ENCODE measurements around the gene MXD3.

DNA sequence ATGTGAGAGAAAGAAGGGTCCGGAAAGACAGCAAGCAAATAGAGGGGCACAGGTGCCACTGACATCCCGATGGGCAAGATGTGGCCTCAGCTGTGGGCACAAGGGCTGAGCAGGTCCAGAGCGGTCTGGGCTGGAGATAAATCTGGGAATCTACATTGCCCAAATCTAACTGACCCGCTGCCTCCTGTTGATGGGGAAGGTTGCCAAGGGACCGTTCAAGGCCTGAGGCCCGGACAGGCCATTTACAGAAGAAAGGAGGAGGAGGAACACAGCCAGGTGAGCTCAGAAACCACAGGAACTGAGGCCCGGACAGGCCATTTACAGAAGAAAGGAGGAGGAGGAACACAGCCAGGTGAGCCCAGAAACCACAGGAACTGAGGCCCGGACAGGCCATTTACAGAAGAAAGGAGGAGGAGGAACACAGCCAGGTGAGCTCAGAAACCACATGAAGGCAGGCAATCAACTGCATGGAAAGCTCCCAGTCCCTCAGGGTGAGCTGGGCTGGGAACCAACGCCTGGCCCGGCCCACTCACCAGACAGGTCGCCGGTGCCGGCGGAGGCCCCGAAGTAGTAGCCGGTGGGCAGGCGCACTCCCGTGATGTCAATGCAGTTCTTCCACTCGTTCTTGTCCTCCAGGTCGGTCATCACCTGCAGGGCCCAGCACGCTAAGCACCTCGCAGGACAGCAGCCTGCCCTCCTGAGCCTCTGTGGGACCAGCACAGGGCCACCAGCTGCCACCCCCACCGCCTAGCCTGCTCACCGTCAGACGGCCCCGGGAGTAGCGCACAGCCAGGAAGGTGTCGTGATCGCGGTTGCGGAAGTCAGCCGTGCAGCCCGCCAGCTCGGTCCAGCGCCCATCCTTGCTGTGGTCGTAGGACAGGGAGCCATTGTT, 25.2 kb upstream of the MXD3 start:
- TF ChIP-seq, protein P1, sequence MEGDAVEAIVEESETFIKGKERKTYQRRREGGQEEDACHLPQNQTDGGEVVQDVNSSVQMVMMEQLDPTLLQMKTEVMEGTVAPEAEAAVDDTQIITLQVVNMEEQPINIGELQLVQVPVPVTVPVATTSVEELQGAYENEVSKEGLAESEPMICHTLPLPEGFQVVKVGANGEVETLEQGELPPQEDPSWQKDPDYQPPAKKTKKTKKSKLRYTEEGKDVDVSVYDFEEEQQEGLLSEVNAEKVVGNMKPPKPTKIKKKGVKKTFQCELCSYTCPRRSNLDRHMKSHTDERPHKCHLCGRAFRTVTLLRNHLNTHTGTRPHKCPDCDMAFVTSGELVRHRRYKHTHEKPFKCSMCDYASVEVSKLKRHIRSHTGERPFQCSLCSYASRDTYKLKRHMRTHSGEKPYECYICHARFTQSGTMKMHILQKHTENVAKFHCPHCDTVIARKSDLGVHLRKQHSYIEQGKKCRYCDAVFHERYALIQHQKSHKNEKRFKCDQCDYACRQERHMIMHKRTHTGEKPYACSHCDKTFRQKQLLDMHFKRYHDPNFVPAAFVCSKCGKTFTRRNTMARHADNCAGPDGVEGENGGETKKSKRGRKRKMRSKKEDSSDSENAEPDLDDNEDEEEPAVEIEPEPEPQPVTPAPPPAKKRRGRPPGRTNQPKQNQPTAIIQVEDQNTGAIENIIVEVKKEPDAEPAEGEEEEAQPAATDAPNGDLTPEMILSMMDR (IDR thresholded peaks at IDR 0.05), result no peak
- TF ChIP-seq POLR2A (IDR thresholded peaks at IDR 0.05) (no peak), EP300 (IDR thresholded peaks at IDR 0.05) (no peak), POLR2AphosphoS5 (IDR thresholded peaks at IDR 0.05) (no peak)

All from stomach (tissue), 4 donors.